Activated CD4-positive, alpha-beta T cell treated with anti-CD3 and anti-CD28 coated beads, Interleukin-2, Interleukin-4, amounts not matched to agents 100 ng/mL and 50 ng/mL, durations not matched to agents 16 hours and 8 hours (primary cell): ENCODE data around the gene SGK1.
"Not testable (repeated sequence)": the region's sequence is repeated elsewhere in the genome, so short reads cannot be mapped to it uniquely, and the experiment has no call there.

ENCODE experiments used
- DNase-seq: peaks from one replicate; pipeline ENCODE4 v3.0.0-alpha.2; 2020; ENCODE audit warnings: low spot score

SGK1 gene

GRCh38 chr6:134328138-134328537 is 10.2 kb upstream of the SGK1 start:
- DNase-seq = no peak

GRCh38 chr6:134326192-134326591 is 8.3 kb upstream of the SGK1 start:
- not testable (repeated sequence) for DNase-seq

- DNase-seq = no peak
These were observed 6.9 kb upstream of the SGK1 start for GRCh38 chr6:134324766-134325165.

GRCh38 chr6:134324141-134324540 is 6.2 kb upstream of the SGK1 start:
- DNase-seq = no peak

- no peak for DNase-seq
These were observed 5.8 kb upstream of the SGK1 start for GRCh38 chr6:134323698-134324097.

GRCh38 chr6:134323294-134323693 is 5.4 kb upstream of the SGK1 start:
- no peak for DNase-seq

- no peak for DNase-seq
These were observed 4.3 kb upstream of the SGK1 start for GRCh38 chr6:134322216-134322615.

- no peak for DNase-seq
These were observed 3.3 kb upstream of the SGK1 start for GRCh38 chr6:134321246-134321645.

GRCh38 chr6:134319686-134320085 is 1.8 kb upstream of the SGK1 start:
- DNase-seq = not testable (repeated sequence)

GRCh38 chr6:134318974-134319281 is 1.0 kb upstream of the SGK1 start:
- DNase-seq = no peak

GRCh38 chr6:134318236-134318973 is 493 bp upstream of the SGK1 start:
- no peak for DNase-seq

GRCh38 chr6:134316733-134317431 is 1.0 kb downstream of the SGK1 start:
- DNase-seq = no peak

GRCh38 chr6:134315974-134316441 is 1.9 kb downstream of the SGK1 start:
- DNase-seq = no peak

GRCh38 chr6:134315189-134315588 is 2.7 kb downstream of the SGK1 start:
- no peak for DNase-seq

- no peak for DNase-seq
These were observed 3.7 kb downstream of the SGK1 start for GRCh38 chr6:134314006-134314821.

- no peak for DNase-seq
These were observed 5.8 kb downstream of the SGK1 start for GRCh38 chr6:134312038-134312660.

- no peak for DNase-seq
These were observed 7.1 kb downstream of the SGK1 start for GRCh38 chr6:134310817-134311216.

- no peak for DNase-seq
These were observed 7.8 kb downstream of the SGK1 start for GRCh38 chr6:134309983-134310605.

- no peak for DNase-seq
These were observed 8.7 kb downstream of the SGK1 start for GRCh38 chr6:134309227-134309626.

- DNase-seq = no peak
These were observed 9.1 kb downstream of the SGK1 start for GRCh38 chr6:134308800-134309199.

- DNase-seq = no peak
These were observed 10.0 kb downstream of the SGK1 start for GRCh38 chr6:134307870-134308269.

- no peak for DNase-seq
These were observed 10.8 kb downstream of the SGK1 start for GRCh38 chr6:134307075-134307474.
